Astrocyte (in vitro differentiated cells and primary cell): ENCODE measurements around the gene DIDO1.

Source experiments
- CTCF ChIP-seq: IDR thresholded peaks from 2 replicates; pipeline ENCODE4 v1.5.1; 2011; ENCODE audit warnings: low read depth, mild to moderate bottlenecking, inconsistent platforms, low read length, moderate library complexity; ENCODE audit not compliant: insufficient read depth
- EZH2 ChIP-seq: IDR thresholded peaks from 2 replicates; pipeline ENCODE4 v1.6.1; 2012; ENCODE audit warnings: mild to moderate bottlenecking, low read length, inconsistent platforms; ENCODE audit not compliant: insufficient read depth

DNA sequence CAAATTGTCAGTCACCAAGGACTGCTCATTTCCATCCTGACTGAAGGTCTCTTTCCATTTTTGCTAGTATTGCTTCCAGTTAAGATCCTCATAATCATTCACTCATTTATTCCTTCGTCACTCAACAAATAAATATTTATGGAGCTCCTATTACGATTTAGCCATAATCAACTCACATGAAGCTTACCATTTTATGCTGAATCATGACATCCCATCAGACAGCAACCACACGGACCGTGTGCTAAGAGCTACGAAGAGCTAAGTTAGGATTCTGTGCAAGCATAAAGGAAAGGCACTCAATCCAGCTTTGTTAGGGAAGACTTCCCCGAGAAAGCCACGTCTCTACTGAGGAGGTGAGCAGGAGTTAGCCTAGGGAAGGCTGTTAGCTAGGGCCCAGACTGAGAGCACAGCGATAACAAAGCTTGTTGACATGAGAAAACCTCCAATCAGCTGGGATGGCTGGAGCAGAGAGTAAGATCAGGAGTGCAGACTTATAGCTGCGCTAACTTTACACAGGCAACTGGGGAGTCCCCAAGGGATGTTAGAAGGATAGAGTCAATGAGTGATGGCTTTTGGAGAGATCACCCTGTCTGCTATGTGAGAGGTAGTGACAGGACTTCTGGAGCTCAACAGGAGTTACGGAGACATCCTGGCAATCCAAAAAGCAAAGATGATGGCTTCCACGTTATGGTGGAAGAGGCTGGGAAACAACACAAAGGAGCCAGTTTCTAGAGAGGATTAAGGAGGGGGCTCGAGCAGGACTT lies 9.1 kb upstream of the DIDO1 start:
- no peak for TF ChIP-seq CTCF
- TF ChIP-seq EZH2: no peak
